GM12878 (cell line): ENCODE results near the gene FOXJ3.

Source experiments
- BMI1 ChIP-seq: fragments of 450-650 bp; IDR thresholded peaks from 2 replicates; pipeline ENCODE4 v1.6.1; 2016; ENCODE audit warnings: mild to moderate bottlenecking, moderate library complexity, borderline replicate concordance
- CREB1 ChIP-seq: IDR thresholded peaks from 2 replicates; pipeline ENCODE4 v1.6.1; 2012; ENCODE audit warnings: low read depth, mild to moderate bottlenecking, inconsistent platforms
- CTCF ChIP-seq, 3 experiments: IDR thresholded peaks in 2 of 3; conservative IDR thresholded peaks in 1 of 3; 2 replicates each; pipeline ENCODE4 v1.5.1; 2011; ENCODE audit warnings: low read depth in 3 of 3, low read length in 3 of 3, mild to moderate bottlenecking in 3 of 3, control low read depth in 2 of 3, moderate library complexity in 2 of 3, inconsistent platforms in 1 of 3, mixed read lengths in 1 of 3; ENCODE audit not compliant: control insufficient read depth in 2 of 3, insufficient read depth in 1 of 3; ENCODE audit errors: extremely low read depth in 1 of 3
- HCFC1 ChIP-seq: fragments of 150-350 bp; IDR thresholded peaks from 2 replicates; pipeline ENCODE4 v1.6.1; 2014; ENCODE audit warnings: low read length
- PBX3 ChIP-seq: IDR thresholded peaks from 2 replicates; pipeline ENCODE4 v1.6.1; 2011; ENCODE audit warnings: mild to moderate bottlenecking, low read depth, low read length, moderate library complexity; ENCODE audit not compliant: insufficient replicate concordance
- SIN3A ChIP-seq: IDR thresholded peaks from 2 replicates; pipeline ENCODE4 v1.6.1; 2012; ENCODE audit warnings: low read depth, low read length, improper control_type of control experiment
- ZBTB11 ChIP-seq: fragments of 450-650 bp; formaldehyde crosslinking; IDR thresholded peaks from 2 replicates; pipeline ENCODE4 v1.5.0; 2022; ENCODE audit warnings: mild to moderate bottlenecking, missing genetic modification characterization

- TF ChIP-seq BMI1 (no peak), PBX3 (no peak), ZBTB11 (CRISPR knock-in tag) (no peak), SIN3A (no peak), CREB1 (no peak), CTCF (IDR thresholded peaks at IDR 0.05 in 2 of 3, conservative IDR thresholded peaks at IDR 0.05 in 1 of 3; ENCODE audit: control insufficient read depth in 2 of 3, extremely low read depth in 1 of 3, insufficient read depth in 1 of 3, low read depth in 3 of 3, low read length in 3 of 3) (no peak), HCFC1 (no peak)
Observed at GRCh38 chr1:42175314-42176054, 159.6 kb downstream of the FOXJ3 start.
